ENCODE results near the gene TSPAN10. TPM values are rescaled to one million over a fixed set of nuclear protein-coding genes. Genes with fewer than 3 reads are reported as not detected.

TSPAN10 gene
- total RNA-seq, 4 donors from 2014 or later, result 0.32 to 0.92 TPM; not detected in 2

- intact Hi-C loops (cut with DNase I), result no loop called here
- no peaks in the 10 kb centered on the region for H3K9me3 ChIP-seq
- no peaks in the 10 kb centered on the region for H3K27me3 ChIP-seq
- peaks cover 42 to 52% (median 47%) of the 10 kb centered on the region in 4 donors for H3K36me3 ChIP-seq
- peaks cover 21 to 26% (median 21%) of the 10 kb centered on the region in 4 donors for H3K4me1 ChIP-seq
- TF ChIP-seq POLR2A (IDR thresholded peaks at IDR 0.05; ENCODE audit: low read depth) (no peak), EP300 (IDR thresholded peaks at IDR 0.05) (no peak), POLR2AphosphoS5 (IDR thresholded peaks at IDR 0.05) (no peak), CTCF (IDR thresholded peaks at IDR 0.05) (no peak)
- 87% methylated on average over 8 of the region's 8 CpGs for WGBS
- no peak for DNase-seq (ENCODE audit: extremely low spot score)
- H3K4me3 ChIP-seq, result no peak overlapping the region
- no peak overlapping the region for H3K27ac ChIP-seq (replicated peaks in 1 of 4)
Measured at GRCh38 chr17:81630274-81630673, 6.7 kb upstream of the TSPAN10 start.

- 91% methylated on average over 6 of the region's 7 CpGs for WGBS
- Histone ChIP-seq H3K9me3 (no peaks in the 10 kb centered on the region), H3K36me3 (peaks cover 30 to 40% (median 35%) of the 10 kb centered on the region in 4 donors), H3K4me1 (peaks cover 30 to 37% (median 32%) of the 10 kb centered on the region in 4 donors), H3K4me3 (no peak overlapping the region), H3K27me3 (no peaks in the 10 kb centered on the region), H3K27ac (replicated peaks in 1 of 4) (no peak overlapping the region)
- TF ChIP-seq POLR2AphosphoS5 (IDR thresholded peaks at IDR 0.05), result no peak
- DNase-seq (ENCODE audit: extremely low spot score), result no peak
- intact Hi-C loops (cut with DNase I), result no loop called here
Measured at GRCh38 chr17:81631482-81631881, 5.5 kb upstream of the TSPAN10 start.

- H3K27me3 ChIP-seq, result no peaks in the 10 kb centered on the region
- intact Hi-C loops (cut with DNase I), result no loop called here
- H3K36me3 ChIP-seq, result peaks cover 0 to 6% (median under 1%) of the 10 kb centered on the region in 4 donors
- H3K9me3 ChIP-seq, result no peaks in the 10 kb centered on the region
- peak overlapping the region; percentile 89 to 98 (median 94) for H3K4me3 ChIP-seq
- peak overlapping the region in 1 of 4 donors; percentile 95 for H3K27ac ChIP-seq (replicated peaks in 1 of 4)
- no peak for TF ChIP-seq POLR2AphosphoS5 (IDR thresholded peaks at IDR 0.05)
- TF ChIP-seq POLR2A (IDR thresholded peaks at IDR 0.05; ENCODE audit: low read depth), result no peak
- no peak for TF ChIP-seq EP300 (IDR thresholded peaks at IDR 0.05)
- TF ChIP-seq CTCF (IDR thresholded peaks at IDR 0.05), result no peak
- 84% methylated on average over 5 of the region's 5 CpGs for WGBS
- H3K4me1 ChIP-seq, result peaks cover 35 to 45% (median 40%) of the 10 kb centered on the region in 4 donors
- DNase-seq (ENCODE audit: extremely low spot score), result no peak
Measured at GRCh38 chr17:81635431-81635830, 1.6 kb upstream of the TSPAN10 start.

- Histone ChIP-seq H3K36me3 (peaks cover 0 to 6% (median 0%) of the 10 kb centered on the region in 4 donors), H3K27me3 (no peaks in the 10 kb centered on the region), H3K4me1 (peaks cover 35 to 45% (median 40%) of the 10 kb centered on the region in 4 donors), H3K9me3 (no peaks in the 10 kb centered on the region), H3K27ac (replicated peaks in 1 of 4) (peak overlapping the region; percentile 88 to 97 (median 92)), H3K4me3 (peak overlapping the region; percentile 89 to 98 (median 94))
- TF ChIP-seq POLR2AphosphoS5 (IDR thresholded peaks at IDR 0.05) (no peak), POLR2A (IDR thresholded peaks at IDR 0.05; ENCODE audit: low read depth) (no peak), CTCF (IDR thresholded peaks at IDR 0.05) (no peak), EP300 (IDR thresholded peaks at IDR 0.05) (no peak)
- 39% methylated on average over 17 of the region's 18 CpGs for WGBS
- intact Hi-C loops (cut with DNase I), result loop anchor here (2.0 kb wide), 1 partner anchor 31 kb away; the partner anchor contains the start of genes CCDC137 and OXLD1
- no peak for DNase-seq (ENCODE audit: extremely low spot score)
Measured at GRCh38 chr17:81635973-81636504, 957 bp upstream of the TSPAN10 start.

GRCh38 chr17:81638683-81639082, 1.7 kb downstream of the TSPAN10 start:
- no peak overlapping the region for H3K4me3 ChIP-seq
- no peak overlapping the region for H3K27ac ChIP-seq (replicated peaks in 1 of 4)
- DNase-seq (ENCODE audit: extremely low spot score), result no peak
- H3K27me3 ChIP-seq, result no peaks in the 10 kb centered on the region
- intact Hi-C loops (cut with DNase I), result no loop called here
- H3K36me3 ChIP-seq, result no peaks in the 10 kb centered on the region
- no peaks in the 10 kb centered on the region for H3K9me3 ChIP-seq
- peaks cover 29 to 35% (median 35%) of the 10 kb centered on the region in 4 donors for H3K4me1 ChIP-seq
- WGBS, result 79% methylated on average over 4 of the region's 4 CpGs
- TF ChIP-seq CTCF (IDR thresholded peaks at IDR 0.05), result no peak
- no peak for TF ChIP-seq EP300 (IDR thresholded peaks at IDR 0.05)
- no peak for TF ChIP-seq POLR2A (IDR thresholded peaks at IDR 0.05; ENCODE audit: low read depth)
